Right atrium auricular region (tissue), 2 donors: ENCODE measurements around the gene GRIP2. TPM values are rescaled to one million over a fixed set of nuclear protein-coding genes. Genes with fewer than 3 reads are reported as not detected.

Source experiments
- DNase-seq: peaks from one replicate; pipeline ENCODE4 v3.0.0-alpha.2; 2019; ENCODE audit warnings: low spot score
- H3K27ac ChIP-seq, 2 donors: fragments of 200-600 bp; sonication (generic); 1 replicate in 1 of 2; 2 replicates in 1 of 2; pipeline ENCODE4 v1.5.1; 2016 to 2019
- H3K27me3 ChIP-seq, 2 donors: fragments of 200-600 bp; sonication (generic); one replicate each; pipeline versions ENCODE4 v1.5.1 to v1.6.0; 2017 to 2019
- H3K36me3 ChIP-seq: fragments of 200-600 bp; sonication (generic); one replicate; pipeline ENCODE4 v1.5.1; 2016
- H3K4me1 ChIP-seq, 2 donors: fragments of 200-600 bp; sonication (generic); one replicate each; pipeline versions ENCODE4 v1.5.1 to v1.6.0; 2017 to 2019
- H3K4me3 ChIP-seq, 2 donors: fragments of 200-600 bp; sonication (generic); 1 replicate in 1 of 2; 2 replicates in 1 of 2; pipeline ENCODE4 v1.5.1; 2017 to 2019; ENCODE audit warnings: mild to moderate bottlenecking in 1 of 2, moderate library complexity in 1 of 2
- H3K9me3 ChIP-seq, 2 donors: fragments of 200-600 bp; sonication (generic); one replicate each; pipeline ENCODE4 v1.5.1; 2019
- total RNA-seq, 2 donors: library from RNA; depleted of rRNA; stranded (reverse); fragments of >200 nt; gene quantifications; one replicate each; pipeline ENCODE4 v1.1.0, GENCODE V29; 2016
- TF ChIP-seq, protein P1 (sequence below), 2 donors: fragments of 200-600 bp; sonication (generic); IDR thresholded peaks; one replicate each; pipeline ENCODE4 v1.5.1; 2019; ENCODE audit warnings: antibody characterized with exemption in 2 of 2

Gene GRIP2
- total RNA-seq, 2 donors from 2014 or later, result 7.1 to 13.2 TPM

DNA sequence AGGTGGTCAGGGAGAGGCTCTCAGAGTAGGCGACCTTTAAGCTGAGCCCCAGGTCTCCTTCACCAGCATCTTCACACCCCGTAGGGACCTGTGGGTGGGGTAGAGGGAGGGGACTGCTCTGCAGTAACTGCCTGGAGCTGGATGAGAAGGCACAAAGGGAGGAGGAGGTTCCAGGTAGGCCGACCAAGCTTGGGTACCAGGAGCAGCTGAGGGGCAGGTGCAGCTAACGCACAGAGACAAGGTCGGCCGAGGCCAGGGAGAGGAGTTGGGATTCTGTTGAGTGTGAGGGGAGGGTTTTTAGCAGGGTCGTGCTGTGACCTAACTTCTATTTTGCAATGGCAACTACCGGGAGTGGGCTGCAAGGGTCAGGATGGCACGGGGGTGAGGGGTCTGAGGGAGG is 5.9 kb upstream of the GRIP2 start:
- no peak for DNase-seq
- no peaks in the 10 kb centered on the region for H3K36me3 ChIP-seq
- no peaks in the 10 kb centered on the region for H3K27me3 ChIP-seq

DNA sequence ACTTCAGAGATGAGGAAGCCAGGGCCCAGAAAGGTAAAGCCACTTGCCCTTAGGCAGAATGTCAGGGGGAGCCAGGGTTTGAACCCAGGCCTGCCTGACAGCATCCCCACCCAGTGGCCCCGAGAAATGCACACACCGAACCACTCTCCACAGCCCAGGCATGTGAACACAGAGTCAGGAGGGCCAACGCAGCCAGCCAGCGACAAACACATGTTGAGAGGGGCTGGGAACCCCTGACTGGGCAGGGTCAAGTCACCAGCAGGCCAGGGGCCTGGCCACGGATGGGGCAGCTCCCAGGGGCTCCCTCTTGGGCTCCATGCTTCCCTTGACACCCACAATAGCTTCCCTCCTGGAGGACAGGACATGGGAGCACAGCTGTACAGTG is 5.1 kb upstream of the GRIP2 start:
- Histone ChIP-seq H3K4me1 (peaks cover 0 to 31% of the 10 kb centered on the region in 2 donors), H3K27me3 (no peaks in the 10 kb centered on the region), H3K9me3 (no peaks in the 10 kb centered on the region), H3K36me3 (no peaks in the 10 kb centered on the region), H3K4me3 (no peak overlapping the region), H3K27ac (no peak overlapping the region)
- no peak for DNase-seq
- TF ChIP-seq, protein P1, sequence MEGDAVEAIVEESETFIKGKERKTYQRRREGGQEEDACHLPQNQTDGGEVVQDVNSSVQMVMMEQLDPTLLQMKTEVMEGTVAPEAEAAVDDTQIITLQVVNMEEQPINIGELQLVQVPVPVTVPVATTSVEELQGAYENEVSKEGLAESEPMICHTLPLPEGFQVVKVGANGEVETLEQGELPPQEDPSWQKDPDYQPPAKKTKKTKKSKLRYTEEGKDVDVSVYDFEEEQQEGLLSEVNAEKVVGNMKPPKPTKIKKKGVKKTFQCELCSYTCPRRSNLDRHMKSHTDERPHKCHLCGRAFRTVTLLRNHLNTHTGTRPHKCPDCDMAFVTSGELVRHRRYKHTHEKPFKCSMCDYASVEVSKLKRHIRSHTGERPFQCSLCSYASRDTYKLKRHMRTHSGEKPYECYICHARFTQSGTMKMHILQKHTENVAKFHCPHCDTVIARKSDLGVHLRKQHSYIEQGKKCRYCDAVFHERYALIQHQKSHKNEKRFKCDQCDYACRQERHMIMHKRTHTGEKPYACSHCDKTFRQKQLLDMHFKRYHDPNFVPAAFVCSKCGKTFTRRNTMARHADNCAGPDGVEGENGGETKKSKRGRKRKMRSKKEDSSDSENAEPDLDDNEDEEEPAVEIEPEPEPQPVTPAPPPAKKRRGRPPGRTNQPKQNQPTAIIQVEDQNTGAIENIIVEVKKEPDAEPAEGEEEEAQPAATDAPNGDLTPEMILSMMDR (IDR thresholded peaks at IDR 0.05), result no peak

More for the DNA sequence above, 5.9 kb upstream of the GRIP2 start:
- no peak overlapping the region for H3K4me3 ChIP-seq
- no peaks in the 10 kb centered on the region for H3K9me3 ChIP-seq
- TF ChIP-seq, protein P1 (IDR thresholded peaks at IDR 0.05), result no peak
- H3K27ac ChIP-seq, result no peak overlapping the region
- peaks cover 0 to 29% of the 10 kb centered on the region in 2 donors for H3K4me1 ChIP-seq

DNA sequence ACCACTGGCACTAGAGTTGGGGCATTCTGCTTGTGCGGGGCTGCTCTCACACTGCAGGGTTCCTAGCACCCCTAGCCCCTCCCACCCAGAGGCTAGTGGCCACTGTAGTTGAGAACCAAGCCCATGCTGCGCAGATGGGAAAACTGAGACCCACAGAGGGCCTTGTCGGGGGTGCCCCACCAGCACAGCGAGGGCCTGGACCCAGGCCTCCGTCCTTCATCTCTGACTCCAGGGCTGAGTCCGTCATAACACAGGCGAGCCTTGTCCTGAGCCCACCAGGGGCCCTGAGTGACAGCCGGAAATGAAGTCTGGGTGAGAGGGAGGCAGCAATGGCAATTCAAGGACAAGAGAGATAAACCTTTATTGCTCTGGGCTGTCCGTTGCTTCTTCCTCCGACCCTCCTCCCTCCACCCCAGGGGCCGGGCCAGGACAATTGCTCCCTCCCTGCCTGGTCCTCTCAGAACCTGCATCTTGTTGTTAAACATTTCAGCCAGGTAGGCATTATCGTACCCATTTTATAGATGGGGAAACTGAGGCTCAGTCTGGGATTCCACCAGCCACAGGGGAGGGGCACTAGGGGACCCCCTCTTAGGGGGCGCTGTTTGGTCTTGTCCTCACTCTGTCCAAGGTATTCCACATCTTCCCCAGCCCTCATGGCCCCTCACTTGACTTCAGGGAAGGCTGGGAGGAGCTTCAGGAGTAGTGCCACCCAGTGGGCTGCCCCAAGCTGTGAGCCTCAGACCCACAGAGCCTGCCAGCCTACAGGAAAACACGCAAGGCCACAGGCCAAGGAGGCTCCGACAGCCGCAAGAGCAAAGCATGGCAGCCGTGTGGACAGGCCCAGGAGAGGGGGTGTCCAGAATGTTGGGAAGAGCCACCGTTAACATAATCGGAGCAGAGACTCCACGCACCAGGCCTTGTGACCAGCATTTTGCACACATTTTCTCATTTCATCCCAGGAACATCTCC is 4.4 kb upstream of the GRIP2 start:
- TF ChIP-seq, protein P1 (IDR thresholded peaks at IDR 0.05), result no peak
- Histone ChIP-seq H3K4me3 (no peak overlapping the region), H3K4me1 (peaks cover 0 to 31% of the 10 kb centered on the region in 2 donors), H3K27ac (peak overlapping the region in 1 of 2 donors; percentile 12), H3K36me3 (no peaks in the 10 kb centered on the region), H3K9me3 (no peaks in the 10 kb centered on the region), H3K27me3 (no peaks in the 10 kb centered on the region)
- DNase-seq, result no peak

DNA sequence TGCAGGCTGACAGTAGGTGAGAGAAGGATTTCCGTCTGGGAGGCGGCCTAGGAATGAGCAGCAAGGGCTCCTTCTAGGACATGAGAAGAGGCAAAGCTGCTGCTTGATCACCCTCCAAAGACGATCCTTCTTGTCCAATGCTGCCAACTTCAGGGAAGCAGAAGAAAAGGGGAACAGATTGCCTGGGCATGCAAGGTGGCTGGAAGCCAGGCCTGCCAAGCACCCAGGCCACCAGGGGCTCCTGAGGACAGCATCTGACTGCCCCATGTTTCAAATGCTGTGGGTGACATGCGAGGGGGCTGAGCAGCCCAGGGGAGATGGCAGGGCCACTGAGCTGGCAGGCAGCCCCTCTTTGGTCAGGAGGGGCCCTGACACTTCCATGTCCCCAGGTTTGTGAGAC is 3.3 kb upstream of the GRIP2 start:
- H3K27me3 ChIP-seq, result no peaks in the 10 kb centered on the region
- peaks cover 0 to 31% of the 10 kb centered on the region in 2 donors for H3K4me1 ChIP-seq
- TF ChIP-seq, protein P1 (IDR thresholded peaks at IDR 0.05), result no peak
- no peaks in the 10 kb centered on the region for H3K36me3 ChIP-seq
- no peaks in the 10 kb centered on the region for H3K9me3 ChIP-seq
- H3K4me3 ChIP-seq, result no peak overlapping the region
- DNase-seq, result no peak
- H3K27ac ChIP-seq, result peak overlapping the region in 1 of 2 donors; percentile 12

DNA sequence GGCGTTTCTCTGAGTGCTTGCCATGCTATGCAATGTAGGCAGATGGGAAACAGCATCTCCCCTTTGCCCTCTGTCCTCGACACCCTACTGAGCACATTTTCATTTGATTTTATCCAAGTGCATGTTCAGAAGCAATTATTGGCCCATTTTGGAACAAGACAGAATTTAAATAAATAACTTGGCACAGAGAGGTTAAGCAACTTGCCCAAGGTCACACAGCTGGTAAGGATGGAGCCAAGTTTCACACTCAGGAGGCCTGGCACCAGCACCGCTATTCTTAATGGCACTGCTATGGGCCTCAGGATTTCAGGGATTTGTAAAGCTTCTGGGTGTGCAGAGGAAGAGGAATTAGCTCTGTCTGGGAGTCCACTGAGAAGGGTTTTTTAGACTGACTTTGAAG is 2.5 kb upstream of the GRIP2 start:
- TF ChIP-seq, protein P1 (IDR thresholded peaks at IDR 0.05), result no peak
- DNase-seq, result no peak

More for the DNA sequence above, 2.5 kb upstream of the GRIP2 start:
- no peaks in the 10 kb centered on the region for H3K27me3 ChIP-seq
- H3K9me3 ChIP-seq, result no peaks in the 10 kb centered on the region
- H3K27ac ChIP-seq, result no peak overlapping the region
- no peak overlapping the region for H3K4me3 ChIP-seq
- H3K4me1 ChIP-seq, result peaks cover 0 to 25% of the 10 kb centered on the region in 2 donors
- H3K36me3 ChIP-seq, result no peaks in the 10 kb centered on the region
